Measurements from ENCODE around the gene PDE2A.
A peak's percentile ranks its signal among the peaks of the same experiment; 100 is the strongest.

PDE2A gene

DNA sequence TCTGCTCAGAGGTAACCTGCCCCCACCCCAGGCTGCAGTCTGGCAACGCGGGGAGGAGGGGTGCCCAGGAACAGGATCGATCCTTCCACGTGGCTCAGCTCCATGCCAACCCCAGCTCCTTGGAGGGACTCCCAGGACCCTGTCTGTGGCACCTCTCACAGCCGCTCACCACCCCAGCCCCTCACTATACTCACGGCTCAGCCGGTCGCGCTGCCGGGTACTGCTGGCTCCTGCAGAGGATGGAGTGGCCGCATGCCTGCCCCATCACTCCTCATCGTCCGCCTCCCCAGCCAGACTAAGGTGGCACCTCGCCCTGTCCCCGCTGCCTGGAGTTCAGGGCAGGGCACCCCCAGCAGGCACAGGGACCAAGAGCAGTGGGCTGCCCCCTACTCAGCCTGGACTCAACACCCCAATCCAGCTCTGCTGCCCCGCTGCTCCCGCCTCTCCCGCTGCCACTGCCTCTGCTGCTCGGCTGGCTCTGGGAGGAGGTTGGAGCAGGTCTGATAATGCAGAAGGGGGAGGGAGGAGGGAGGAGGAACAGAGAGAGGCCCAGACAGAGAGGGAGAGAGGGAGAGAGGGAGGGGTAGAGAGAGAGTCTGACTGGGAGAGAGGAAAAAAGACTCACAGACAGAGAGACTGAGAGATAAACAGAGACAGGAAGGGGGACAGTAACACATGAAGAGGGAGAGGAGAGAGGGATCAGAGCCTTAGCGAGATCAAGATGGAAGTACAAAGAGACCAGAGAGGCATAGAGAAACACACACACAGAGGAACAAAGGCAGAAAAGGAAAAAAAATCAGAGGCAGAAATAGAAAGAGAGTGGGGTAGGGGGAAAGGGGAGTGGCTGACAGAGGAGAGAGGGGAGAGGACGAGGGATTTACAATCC is at the start of gene PDE2A:
Gene PDE2A (minus strand): TSS at position 480 of the 886 bp plus-strand sequence. CDS start 215 bp downstream, at position 265.
- DNase-seq, result no peak

GRCh38 chr11:72723508-72723907 is 49.3 kb upstream of the PDE2A start:
- DNase-seq, result no peak

GRCh38 chr11:72722050-72722748 is 48.0 kb upstream of the PDE2A start:
- DNase-seq, result peak; percentile 85

DNA sequence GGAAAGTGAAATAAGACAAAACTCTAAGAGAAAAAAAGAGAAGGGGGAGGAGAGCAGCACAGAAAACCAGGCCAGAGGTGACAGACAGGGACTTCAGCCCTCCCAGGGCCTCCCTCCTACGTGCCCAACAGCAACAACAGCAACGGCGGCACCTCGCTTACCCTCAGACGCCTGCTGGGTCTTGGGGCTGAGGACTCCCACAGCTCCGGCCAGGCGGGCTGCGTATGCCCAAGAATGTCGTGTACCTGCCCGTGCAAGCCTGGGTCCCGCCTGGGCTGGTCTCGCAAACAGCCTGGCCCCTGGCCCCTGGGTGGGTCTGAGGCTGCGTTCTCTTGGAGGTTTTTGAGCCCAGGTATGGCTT is 47.4 kb upstream of the PDE2A start:
- DNase-seq, result peak; percentile 48

DNA sequence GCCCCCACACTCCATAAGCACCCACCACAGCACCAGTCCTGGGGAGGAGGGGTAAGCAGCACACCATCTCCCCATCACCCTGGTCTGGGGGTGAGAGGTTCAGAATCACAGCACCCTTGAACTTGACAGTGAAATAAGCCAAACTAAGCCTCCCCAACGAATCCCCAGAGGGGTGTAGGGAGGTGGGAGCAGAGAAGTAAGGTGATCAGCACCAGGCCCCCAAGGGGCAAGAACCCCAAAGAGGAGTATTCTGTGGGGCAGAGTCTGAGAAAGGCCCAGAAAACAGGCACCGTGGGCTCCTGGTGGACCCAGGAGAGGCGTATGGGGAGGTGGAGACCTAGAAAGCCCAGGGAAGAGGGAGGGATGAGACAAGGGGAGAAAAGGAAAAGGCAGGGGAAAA is 47.1 kb upstream of the PDE2A start:
- DNase-seq, result no peak

GRCh38 chr11:72720784-72721183 is 46.6 kb upstream of the PDE2A start:
- no peak for DNase-seq

GRCh38 chr11:72720047-72720446 is 45.8 kb upstream of the PDE2A start:
- DNase-seq, result no peak

GRCh38 chr11:72719551-72719950 is 45.3 kb upstream of the PDE2A start:
- no peak for DNase-seq

DNA sequence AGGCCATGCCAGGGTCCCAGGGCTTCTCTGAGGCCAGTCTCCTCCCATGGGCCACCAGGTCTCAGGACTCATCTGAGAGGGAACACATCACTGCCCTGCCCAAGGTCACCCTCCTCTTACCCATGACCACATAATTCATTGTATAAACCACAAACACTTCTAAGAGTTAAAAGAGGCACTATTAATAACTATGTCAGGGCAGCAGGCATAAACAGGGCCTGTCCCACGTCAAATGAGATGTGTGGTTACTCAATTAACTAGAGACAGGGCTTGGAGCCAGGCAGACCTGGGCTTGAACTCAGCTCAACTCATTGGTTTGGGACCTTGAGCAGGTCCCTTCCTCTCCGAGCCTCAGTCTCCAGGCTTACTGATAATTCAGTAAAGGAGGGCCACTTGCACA is 44.9 kb upstream of the PDE2A start:
- no peak for DNase-seq

DNA sequence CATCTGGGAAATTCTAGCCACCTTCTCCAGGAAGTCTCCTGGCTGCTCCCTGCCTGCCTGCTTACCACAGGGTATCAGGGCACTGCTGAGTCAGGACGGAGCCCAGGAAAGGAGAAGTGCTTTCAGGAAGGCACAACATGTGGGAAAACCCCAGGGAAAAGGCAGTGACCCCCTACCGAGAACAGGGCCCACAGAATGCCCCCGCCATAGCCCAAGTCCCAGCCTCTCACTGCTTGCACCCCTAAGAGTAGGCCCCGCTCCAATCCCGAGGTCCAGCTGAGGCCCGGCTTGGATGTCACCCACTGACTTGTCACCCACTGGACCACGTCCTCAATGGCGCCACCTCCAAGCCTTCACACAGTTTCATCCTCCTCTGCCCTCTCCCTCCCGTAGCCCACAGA is 43.9 kb upstream of the PDE2A start:
- DNase-seq, result no peak

- DNase-seq, result no peak
Observed at GRCh38 chr11:72716788-72717435, 42.7 kb upstream of the PDE2A start.

DNA sequence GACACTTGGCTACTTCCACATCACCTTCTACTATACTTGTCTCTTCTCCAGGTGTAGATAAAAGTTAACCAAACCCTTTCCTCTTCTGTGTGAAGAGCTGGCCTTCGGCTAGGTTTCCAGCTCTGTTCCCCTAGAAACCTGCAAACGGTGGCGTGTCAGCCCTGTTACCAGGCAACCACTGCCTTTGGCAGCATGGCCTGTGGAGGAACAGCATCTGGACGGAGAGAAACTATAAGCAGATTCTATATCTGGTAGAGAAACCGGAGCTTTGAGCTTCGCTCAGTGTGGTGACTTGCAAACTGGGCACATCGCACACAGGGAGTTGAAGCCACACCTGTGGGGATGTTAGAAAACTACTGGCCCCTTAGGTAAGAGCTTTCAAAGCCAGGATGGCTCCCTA is 42.1 kb upstream of the PDE2A start:
- peak; percentile 43 for DNase-seq

- no peak for DNase-seq
Observed at GRCh38 chr11:72712841-72713240, 38.6 kb upstream of the PDE2A start.

DNA sequence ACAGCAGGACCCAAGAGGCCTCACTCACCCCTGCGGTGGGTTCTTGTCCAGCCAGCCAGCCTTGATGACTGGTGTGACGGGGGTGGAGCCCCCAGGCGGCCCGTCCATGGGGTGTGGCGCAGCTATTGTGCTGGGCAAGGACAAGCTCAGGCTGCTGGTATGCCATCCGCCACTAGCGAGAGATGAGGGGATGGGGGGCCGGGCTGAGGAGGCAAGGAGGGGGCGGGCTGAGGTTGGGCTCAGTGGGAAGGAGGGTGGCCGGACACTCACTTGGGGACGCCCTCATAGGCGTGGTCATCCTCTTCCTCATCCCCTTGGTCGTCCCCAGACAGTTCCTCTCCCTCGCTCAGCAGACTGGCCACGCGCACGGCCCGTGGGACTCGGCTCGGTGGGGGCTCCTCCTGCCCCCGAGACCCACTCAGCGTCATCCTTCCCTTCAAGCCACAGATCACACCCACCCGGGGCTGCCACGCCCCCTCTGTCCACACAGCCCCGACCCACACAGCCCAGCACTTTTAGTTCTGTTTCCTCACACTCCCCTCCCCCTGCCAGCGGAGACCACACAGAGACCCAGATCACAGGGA is 38.0 kb upstream of the PDE2A start:
- DNase-seq, result no peak

DNA sequence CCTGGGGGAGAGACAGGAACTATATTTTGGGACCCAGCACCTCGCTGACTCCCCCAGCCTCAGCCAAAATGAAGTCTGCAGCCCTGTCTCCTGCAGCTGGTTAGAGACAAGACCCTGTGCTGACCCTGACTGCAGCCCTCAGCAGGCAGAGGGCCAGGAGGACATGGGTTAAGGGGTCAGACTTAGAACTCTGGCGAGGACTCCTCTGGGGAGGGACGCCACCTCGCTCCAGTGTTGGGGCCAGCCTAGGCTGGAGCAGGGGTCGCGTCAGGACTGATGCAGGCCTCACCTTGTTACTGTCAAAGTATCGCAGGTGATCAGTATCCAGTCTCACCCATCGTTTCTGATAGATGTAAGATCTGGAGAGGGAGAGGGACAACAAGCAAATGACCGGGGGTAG is 36.9 kb upstream of the PDE2A start:
- no peak for DNase-seq

DNA sequence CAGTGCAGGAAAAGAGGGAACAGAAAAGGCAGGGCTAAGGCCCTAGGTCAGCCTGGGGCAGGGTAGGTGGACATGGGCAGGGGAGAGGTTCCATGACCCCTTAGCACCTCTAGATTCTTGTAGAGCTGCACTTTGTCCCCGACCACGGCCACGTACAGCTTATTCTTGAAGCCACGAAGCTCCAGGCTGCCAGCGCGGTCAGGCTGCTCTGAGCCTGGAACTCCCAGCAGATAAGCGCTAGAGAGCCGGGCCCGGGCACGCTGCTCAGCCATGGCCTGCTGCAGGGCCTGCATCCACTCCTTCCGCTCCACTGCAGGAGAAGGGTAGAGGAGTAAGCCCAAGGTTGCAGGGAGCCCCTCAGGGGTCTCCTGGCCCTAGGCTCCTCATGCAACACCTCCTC is 36.1 kb upstream of the PDE2A start:
- DNase-seq, result no peak

GRCh38 chr11:72709478-72710238 is 35.4 kb upstream of the PDE2A start:
- DNase-seq, result no peak

- DNase-seq, result no peak
Observed at GRCh38 chr11:72707032-72707431, 32.8 kb upstream of the PDE2A start.

DNA sequence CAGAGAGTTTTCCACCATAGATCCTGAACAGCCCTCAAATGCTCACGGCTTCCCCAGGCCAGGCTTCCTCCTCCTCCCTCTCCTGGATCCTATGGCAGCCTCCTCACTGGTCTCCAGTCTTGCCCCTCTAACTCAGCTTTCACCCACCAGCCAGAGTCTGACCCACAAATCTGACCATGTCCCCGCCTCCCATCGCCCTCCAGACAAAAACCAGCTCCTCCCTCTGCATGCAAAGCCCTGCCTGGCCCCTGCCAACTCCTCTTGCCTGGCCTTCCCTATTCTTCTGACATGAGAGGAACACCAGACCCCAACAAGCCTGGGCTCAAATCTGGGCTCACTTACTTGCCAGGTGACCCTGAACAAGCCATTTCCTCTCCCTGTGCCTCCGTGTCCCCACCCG is 32.4 kb upstream of the PDE2A start:
- no peak for DNase-seq

- no peak for DNase-seq
Observed at GRCh38 chr11:72705442-72706365, 31.5 kb upstream of the PDE2A start.

DNA sequence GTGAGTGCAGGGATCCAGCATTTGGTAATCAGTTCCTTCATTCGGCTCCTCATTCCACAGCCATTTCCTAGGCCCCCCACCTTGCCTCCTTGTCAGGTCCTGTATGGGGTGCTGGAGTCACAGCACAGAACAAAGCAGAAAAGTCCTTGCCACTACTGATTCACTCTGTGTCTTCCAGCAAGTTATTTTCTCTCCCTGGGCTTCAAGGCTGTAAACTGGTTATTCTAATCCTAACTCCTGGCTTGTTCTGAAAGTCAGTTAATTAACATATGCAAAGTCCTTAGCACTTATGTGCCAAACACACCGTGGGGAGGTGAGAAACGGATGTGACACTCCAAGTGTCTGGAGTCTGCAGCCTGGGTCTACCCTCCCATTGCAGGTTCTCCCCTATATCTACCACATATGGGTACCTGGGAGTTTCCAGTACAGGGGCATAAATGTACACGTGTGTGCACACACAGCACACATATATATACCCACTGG is 30.6 kb upstream of the PDE2A start:
- DNase-seq, result no peak
